Stimulated activated CD4-positive, alpha-beta T cell treated with anti-CD3 and anti-CD28 coated beads, Interleukin-1b, Interleukin-23, amount 100 ng/mL, for 1 hour (primary cell): Measurements from ENCODE around the gene AAR2.

Experiments used
- DNase-seq, 2 donors: peaks; one replicate each; pipeline ENCODE4 v3.0.0-alpha.2; 2020; ENCODE audit warnings: low read depth in 2 of 2

AAR2 gene

DNA sequence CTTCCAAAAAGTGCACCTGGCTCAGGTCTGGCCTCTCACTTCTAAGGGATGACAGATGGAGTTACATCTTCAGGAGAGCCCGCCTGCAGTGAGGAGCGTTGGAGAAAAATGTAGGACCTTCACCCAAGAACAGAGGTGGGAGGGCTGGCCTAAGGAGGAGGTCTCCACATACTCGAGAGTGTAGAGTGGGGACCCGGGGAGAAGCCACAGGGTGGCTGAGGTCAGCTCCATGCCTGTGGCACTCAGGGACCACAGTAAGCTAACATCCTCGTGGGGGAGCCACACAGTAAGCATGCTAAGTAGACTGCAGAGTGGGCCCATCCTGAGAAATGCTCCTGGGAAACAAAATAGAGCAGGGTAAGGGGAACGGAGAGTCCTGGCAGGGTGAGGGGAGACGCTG is 24.0 kb downstream of the AAR2 start:
- DNase-seq: no peak

DNA sequence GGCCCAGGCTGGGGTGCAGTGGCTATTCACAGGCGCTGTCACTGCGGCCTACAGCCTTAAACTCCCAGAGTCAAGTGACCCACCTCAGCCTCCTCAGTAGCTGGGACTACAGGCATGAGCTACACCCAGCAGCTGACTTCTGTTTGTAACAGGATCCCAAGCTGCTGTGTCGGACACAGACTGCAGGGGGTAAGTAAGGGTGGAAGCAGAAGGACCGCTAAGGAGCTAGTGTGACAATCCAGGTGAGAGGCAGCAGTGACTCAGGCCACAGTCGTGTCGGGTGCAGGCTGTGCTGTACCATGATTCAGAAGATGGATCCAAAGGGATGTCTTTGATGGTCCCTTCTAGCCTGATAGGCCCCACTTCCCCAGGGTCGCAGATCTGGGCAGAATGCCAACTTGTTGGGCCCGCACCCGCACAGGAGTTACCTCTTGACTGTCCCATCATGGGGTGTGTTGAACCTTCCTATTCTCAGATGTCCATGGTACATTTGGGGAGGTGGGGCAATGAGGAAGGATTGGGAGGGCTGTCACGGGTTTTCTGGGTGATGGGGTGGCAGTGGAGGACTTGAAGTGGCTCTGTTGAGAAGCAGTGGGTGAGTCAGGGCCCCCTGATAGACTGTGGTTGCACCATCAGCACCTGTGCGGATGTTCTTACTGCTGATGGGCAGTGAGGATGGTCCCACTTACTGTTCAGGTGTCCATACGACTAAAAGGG is 25.3 kb downstream of the AAR2 start:
- DNase-seq: no peak

DNA sequence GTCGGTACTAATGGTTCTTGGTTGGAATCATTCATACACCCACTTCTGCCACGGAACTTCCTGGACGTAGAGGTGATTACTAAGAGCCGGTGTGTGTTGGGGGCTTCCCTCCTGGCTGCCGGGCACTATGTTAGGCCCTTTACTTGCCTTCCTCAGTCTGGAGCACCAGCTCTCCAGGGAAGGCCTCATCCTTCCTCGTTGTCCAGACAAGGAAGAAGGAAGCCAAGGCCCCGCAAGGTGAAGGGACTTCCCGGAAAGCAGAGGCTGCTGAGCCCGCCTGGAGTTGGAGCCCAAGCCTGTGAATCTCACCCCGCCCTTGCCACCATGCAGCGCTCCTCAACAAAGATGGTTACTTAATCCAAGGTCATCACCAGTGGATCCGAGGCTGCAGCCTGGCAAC is 26.2 kb downstream of the AAR2 start:
- DNase-seq: no peak

DNA sequence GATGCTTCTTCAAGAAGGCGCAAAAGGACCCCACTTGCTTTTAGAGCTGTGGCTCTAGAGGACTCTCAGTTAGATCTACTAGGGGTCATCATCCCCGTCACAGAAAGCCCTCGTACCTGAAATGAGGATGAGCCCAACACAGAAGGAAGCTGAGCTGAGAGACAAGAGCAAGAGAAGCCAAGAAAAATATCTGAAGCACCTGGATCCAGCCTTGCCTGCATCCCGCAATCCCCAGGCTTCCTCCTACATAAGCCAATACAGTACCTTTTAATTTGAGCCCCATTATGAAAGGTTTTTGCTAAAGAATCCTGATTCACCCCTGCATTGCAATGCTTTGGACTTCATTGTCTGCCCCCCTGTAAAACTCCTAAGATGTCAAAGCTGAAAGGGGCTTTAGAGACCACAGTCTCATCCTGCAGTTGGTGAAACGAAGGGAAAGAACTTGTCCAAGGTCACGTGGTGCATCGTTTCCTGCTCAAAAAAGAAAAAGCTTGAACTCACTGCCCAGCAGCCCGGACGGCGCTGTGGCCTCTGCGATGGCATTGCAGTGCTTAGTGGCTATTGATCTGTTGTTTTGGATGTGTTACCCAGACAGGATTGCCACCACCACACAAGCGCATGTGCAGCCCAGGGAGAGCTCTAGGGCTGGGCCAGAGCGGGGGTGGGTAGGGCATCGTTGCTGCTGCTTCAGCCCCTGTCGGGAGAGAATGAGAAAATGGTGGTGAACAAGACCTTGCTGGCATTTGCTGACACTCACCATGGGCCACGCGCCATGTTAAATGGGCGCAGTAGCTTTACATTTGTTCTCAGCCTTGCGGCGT is 28.4 kb downstream of the AAR2 start:
- no peak for DNase-seq

DNA sequence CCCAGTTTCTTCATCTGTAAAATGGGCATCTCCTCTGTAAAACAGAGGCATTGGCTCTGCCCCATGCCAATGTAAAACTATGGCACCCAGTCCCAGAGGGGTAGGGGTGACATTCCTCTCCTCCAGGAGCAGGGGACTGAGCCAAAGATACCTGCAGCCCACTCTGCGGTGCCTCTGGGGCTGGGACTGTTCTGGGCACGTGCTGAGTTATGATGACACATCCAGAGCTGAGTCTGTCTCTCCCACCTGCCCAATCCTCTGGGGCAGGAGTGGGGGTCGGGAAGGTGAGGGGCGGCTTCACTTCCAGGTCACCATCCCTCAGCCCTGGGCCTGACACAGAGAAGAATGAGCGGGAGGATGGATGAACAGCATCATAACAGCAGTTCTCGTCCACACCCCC is 29.9 kb downstream of the AAR2 start:
- no peak for DNase-seq

DNA sequence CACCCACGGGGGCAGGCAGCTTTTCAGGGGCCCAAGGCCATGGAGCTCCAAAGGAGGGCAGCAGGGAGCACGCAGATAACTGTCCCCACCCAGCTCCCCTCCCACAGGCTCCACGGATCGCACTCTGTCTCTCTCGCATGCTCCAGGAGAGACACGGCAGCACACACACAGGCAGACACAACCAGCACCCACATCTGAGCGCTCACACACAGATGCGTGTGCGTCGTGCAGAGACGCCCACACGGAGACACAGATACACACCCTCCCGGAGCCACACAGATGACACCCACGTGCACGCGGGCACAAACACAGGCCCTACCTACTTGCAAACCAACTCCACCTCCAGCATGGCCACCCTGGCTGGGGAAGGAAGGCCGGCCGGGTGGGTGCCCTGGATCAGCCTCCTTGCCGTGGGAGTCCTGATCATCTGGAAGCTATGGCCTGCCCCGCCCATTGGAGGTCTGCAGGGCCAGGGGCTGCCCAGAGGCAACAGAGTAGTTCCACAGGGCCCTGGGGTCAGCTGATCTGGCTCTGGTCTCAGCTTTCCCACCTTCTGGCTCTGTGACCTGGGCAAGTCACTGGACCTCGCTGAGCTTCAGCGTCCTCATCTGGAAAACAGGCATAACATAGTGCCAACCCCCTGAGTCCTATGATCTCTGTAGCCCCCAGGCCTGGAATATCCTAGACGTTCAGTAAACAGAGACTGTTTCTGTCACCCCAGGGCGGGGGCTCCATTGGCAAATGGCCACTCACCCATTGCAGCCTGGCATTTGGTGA is 31.5 kb downstream of the AAR2 start:
- DNase-seq: no peak

DNA sequence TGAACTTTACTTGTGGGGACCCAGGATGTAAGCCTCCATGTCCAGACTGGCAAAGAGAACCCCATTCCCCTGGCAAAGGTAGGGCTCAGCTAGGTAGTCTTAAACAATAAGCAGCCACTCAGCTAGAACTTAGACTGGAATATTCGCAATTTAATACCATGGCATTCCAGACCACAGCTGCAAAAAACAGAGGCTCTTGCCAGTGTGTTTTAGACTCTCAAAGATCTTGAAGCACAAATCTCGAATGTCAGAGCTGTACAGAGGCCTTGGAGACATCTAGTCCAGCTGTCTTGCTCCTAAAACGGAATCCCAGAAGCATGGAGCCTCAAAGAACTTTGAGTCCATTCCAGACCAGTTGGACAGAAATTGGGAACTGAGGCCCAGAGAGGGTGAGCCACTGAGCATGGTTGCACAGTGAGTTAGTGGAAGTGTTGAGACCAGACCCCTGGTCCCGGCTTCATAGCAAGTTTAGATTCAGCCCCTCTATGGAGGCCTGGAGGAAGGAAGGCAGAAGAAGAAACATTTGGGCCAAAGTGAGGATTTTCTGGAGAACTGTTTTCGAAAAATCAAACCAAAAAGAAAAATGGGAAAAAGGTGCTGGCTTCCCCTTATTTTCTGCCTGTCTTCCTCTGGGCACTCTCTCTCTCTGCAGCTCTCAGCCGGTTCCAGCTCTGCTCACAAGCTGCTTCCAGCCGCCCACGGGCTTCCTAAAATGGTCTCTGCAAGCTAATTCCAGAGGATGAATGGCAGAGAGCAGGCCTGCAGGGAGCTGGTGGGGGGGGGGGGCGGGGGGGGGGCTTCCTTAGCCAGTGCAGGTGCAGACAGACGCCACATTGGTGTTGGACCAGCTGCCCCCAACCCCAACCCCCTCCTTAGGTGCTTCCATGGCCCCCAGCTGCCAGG is 32.4 kb downstream of the AAR2 start:
- no peak for DNase-seq

DNA sequence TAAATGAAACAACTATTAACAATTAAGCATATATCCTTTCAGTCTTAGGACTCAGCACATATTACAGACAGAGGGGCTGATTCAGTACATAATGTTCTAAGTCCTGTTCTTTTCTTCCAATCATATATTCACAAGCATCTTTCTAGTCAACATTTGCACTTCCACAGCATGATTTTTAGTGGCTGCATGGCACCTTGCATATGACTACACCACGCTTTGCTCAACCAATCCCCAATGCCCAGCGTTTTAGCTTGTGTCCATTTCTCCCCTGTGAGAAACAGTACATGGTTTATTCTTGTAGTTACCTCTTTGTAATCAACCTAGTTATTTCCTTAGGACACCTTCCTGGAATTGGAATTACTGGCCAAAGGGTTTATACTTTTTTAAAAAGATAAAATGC is 33.2 kb downstream of the AAR2 start:
- DNase-seq: no peak

DNA sequence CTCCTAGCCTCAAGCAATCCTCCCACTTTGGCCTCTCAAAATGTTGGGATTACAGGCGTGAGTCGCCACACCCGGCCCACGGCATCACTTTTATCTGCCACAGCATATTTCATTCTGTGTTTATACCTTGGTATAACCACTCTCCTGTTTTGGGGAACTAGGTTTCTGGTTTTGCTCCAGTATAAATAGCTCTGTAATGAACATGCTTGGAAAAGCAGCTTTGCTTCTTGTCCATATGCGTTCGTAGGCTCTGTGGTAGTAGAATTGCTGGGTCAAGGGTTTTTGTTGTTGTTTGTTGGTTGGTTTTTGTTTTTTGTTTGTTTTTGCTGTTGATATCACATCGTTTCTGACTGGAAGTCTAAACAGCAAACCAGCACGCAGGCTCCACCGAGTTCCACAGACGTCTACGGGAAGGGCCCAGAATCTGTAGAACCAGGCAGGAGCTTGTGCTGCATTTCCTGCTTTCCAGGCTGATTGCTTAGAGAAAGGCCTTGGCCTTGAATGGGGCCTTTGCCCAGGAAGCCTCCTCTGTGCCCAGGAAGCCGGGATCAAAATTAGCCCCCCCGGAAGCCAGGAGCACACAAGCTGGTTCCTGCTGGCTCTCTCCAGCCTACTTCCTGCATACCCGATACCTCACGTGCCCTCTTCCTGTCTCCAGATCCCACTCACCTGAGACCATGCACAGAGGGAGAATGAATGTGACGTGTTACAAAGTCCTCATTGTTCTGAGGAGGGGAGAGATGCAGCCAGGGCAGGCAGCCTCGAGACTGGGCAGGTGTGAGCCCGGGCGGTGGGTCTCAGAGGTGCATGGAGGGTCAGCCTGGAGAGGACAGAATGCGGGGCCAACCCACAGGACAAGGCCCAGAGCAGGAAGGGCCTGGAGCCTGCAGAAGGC is 34.7 kb downstream of the AAR2 start:
- DNase-seq: no peak

DNA sequence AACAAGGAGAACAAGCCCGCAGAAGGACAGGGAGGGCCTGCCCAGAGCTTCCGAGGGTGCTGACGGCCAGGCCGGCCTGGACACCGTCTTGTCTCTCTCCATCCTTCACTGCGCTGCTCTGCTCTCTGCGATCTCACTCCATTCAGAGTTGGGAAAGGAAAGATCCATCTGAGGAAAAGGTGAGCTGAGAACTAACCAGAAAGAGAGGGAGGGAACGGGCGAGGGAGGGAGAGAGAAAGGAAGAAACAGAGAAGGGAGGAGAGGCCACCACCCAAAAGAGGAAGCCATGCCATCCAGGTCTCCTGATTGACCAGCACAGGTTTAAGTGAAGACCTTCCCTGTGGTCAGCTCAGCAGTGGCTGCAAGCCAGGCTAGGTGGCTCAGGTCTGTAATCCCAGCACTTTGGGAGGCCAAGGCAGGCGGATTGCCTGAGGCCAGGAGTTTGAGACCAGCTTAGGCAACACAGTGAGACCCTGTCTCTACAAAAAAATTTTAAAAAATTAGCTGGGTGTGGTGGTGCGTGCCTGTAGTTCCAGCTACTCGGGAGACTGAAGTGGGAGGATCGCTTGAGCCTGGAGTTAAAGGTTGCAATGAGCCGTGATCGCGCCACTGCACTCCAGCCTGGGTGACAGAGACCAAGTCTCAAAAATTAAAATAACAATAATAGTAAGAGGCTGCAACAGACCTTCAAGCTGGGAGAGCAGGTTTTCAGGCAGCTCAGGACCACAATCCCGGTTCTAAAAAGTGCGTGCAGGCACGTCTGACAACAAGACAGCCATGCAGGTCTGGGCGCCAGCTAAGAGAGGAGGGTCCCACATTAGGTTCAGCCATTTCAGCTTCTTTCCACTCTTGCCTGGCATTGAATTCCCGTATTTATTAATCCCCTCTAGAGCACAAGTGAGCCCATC is 35.6 kb downstream of the AAR2 start:
- no peak for DNase-seq

DNA sequence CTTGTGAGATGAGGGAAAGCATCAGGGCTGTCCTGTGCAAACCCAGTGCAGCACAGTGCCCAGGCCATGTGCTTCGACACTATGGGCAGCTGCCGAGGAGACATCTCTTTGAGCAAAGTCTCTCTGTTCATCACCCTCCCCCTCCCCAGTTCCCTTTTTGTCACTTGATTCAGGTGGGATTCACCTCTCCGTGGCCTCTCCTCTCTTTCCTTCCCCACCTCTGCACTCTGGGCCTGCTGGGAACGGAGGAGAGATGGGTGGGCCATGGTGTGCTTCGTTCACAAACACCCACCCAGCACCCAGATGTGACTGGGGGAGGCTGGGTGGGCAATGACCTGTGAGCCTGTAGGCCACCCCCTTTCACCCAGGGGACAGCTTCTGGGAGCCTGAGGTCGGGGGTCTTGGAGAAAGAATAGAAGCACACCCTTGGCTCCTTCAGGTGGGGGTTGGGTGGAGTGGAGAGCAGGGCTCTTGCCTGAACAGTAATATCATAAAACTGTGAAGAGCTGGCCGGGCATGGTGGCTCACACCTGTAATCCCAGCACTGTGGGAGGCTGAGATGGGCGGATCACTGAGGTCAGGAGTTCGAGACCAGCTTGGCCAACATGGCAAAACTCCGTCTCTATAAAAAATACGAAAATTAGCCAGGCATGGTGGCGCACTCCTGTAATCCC is 36.4 kb downstream of the AAR2 start:
- no peak for DNase-seq

DNA sequence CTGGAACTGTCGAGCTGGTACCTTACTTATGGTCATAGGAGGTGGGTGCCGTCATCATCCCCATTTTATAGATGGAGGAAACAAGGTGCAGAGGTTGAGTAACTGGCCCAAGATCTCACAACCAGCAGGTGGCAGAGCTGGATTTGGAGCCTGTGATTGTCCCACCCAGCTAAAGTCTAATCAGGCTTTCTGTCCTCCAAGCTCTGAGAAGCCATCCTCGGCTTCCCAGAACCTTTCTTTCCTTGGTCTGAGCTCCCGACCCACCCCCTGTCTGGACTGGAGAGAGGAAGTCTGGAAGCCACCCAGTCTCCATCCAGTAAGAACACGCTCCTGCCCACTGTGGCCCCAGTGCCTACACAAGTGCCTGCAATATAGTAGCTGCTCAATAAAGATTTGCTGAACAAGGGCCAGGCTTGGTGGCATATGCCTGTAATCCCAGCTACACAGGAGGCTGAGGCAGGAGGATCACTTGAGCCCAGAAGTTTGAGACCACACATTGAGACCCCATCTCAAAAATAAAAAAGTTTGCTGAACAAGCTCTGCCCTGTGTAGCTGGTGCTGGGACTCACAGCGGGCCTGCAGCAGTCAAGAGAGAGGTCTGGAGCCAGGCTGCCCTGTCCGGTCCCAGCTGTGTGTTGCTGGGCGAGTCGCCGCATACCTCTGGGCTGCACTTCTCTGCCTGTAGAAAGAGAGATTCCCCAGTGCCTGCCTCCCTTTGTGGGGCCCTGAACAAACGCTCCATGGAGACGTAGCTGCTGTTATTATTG is 37.3 kb downstream of the AAR2 start:
- DNase-seq: no peak

DNA sequence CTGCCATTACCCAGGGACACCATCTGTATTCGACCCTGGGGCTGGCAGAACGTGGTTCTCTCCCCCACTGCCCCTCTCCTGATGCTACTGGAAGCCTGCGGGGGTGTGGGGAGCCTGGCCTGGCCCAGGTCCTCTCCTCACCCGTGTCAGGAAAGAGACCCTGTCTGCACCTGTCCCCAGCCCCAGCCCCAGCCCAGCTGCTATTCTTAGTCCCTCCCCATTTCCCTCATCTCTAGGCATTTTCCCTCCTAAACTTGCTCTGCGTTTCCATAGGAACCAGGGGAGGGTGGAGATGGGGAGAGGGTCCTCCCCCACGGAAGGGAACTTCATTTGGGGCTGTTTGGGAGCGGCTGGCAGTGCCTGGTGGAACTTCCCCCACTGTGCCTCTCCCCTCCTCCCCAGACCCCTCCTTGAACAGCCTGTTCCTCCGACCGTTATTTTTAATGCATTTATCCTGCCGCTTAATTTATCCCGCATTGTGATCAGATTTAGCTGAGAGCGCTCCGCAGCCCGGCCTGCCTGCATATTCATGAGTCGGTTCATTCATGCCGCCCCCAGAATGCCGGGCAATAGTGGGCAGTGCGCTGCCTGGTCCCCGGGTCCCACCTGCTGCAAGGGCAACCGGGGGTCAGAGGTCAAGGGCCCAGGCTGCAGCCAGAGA is 38.0 kb downstream of the AAR2 start:
- no peak for DNase-seq

DNA sequence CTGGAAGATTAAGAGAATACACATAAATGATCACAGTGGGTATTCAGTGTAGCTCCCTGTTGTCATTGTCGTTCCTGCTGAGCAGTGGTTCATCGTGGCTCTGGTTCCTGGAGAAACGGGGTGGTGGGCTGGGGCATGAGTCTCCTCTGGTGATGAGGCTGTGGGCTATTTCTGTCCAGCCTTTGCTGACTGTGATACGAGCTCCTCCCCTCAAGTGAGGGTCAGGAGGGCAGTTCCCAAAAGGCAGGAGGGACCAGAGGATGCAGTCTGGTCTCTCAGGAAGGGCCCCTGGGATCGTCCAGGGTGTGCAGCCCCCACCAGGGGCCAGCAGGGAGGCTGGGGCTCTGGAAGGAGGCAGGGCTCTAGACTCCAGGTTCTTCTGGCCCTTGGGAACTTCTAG is 38.7 kb downstream of the AAR2 start:
- DNase-seq: no peak

DNA sequence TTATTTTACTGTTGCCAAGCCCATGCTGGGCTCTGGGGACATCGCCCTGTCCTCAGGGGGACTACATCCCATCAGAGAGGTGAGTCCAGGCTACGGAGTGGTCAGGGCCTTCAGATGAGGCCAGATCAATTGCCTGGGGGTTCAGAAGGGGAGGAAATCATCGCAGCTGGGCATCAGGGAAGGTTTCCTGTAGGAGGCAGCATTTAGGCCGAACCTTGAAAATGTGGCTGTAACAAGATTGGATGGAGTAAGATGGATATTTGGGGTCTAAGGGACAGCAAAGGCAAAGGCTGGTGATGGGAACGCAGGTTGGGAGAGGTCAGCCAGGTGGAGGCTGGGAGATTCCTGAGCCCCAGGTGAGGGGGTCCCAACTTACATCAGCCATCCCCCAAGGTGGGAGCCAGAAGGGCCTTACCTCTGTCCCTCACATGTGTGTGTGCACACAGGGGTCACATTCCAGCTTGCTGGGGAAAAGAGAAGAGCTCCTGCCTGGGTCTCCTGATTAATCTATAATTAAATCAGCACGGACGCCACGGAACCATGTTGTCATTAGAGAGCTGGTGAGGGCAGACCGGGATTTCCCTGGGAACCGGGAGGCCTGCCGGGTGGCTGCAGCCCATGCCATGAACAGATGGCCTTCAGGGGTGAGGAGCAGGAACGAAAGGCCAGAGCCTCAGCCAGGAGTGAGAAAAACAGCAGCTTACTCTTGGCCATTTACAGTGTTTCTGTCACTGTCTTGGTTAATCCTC is 39.3 kb downstream of the AAR2 start:
- DNase-seq: no peak

DNA sequence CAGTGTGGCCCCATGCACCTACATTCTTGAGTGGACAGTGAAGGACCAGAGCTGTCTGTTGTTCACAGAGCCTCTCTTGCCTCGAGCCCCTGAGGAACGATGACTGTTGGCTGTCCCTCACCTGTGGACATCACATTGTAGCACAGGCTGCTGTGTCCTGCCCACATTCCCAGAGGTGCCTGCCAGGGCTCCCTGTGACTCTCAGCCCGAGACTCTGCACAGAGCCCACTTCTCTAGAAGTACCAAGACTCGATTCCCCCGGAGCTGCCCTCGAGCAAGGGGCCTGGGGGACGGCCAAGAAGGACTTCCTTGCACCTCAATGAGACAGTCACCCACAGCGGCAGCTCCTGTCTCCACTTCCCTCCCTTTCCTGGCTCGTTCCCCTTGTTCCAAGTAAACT is 41.3 kb downstream of the AAR2 start:
- no peak for DNase-seq

DNA sequence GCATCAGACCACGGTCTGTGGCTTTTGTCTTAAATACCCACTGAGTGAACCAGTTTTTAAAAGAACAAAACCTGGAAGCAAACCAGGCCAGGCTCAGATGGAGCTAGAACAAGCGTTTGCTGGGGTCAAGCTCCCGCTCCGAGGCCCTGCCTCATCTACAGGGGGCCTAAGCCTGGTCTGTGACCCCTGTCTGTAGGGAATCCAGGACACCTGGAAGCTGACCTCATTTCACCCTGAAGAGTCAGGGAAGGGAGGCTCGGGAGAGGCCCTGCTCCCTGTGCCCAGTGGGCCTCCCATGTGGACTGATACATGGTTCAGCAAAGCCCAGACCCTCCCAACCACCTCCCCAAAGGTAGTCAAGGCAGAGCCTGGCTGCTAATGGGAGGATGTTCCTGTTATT is 43.1 kb downstream of the AAR2 start:
- DNase-seq: no peak
